Brain microvascular endothelial cell (primary cell): ENCODE data around the gene SEMA5A.
A peak's percentile ranks its signal among the peaks of the same experiment; 100 is the strongest.

Source experiments
- DNase-seq: peaks from one replicate; pipeline ENCODE4 v3.0.0-alpha.2; 2020
- H3K27ac ChIP-seq: fragments of 250-450 bp; sonication (Bioruptor Pico); 2 replicates; pipeline ENCODE4 v1.5.1; 2020; ENCODE audit warnings: mild to moderate bottlenecking, moderate library complexity
- H3K27me3 ChIP-seq: fragments of 250-450 bp; sonication (Bioruptor Pico); replicated peaks from 2 replicates; pipeline ENCODE4 v1.5.1; 2020; ENCODE audit warnings: mild to moderate bottlenecking
- H3K36me3 ChIP-seq: fragments of 250-450 bp; sonication (Bioruptor Pico); replicated peaks from 2 replicates; pipeline ENCODE4 v1.5.1; 2020; ENCODE audit warnings: mild to moderate bottlenecking
- H3K4me3 ChIP-seq: 2 replicates; pipeline ENCODE4 v1.5.1; 2011; ENCODE audit warnings: low read depth, mild to moderate bottlenecking, control low read depth, low read length, moderate library complexity
- CTCF ChIP-seq: IDR thresholded peaks from 2 replicates; pipeline ENCODE4 v1.5.1; 2011; ENCODE audit warnings: low read depth, mild to moderate bottlenecking, moderate library complexity, low read length, control low read depth, inconsistent platforms; ENCODE audit errors: missing control alignments
- in situ Hi-C: cut with HindIII; loops from 2 replicates; pipeline ENCODE4 v1.10.0; 2017; ENCODE audit warnings: low sequenced_read_pairs, low pct_ligation_motif_present

The SEMA5A gene

GRCh38 chr5:9339206-9339818, 206.6 kb downstream of the SEMA5A start:
- TF ChIP-seq CTCF, result peak; percentile 81
- Histone ChIP-seq H3K4me3 (no peak overlapping the region), H3K36me3 (no peaks in the 10 kb centered on the region), H3K27ac (no peak overlapping the region), H3K27me3 (no peaks in the 10 kb centered on the region)
- in situ Hi-C loops, result no loop called here
- no peak for DNase-seq

- H3K27ac ChIP-seq, result peak overlapping the region; percentile 0
- DNase-seq, result no peak
- no peak overlapping the region for H3K4me3 ChIP-seq
- in situ Hi-C loops, result no loop called here
- no peaks in the 10 kb centered on the region for H3K36me3 ChIP-seq
- H3K27me3 ChIP-seq, result no peaks in the 10 kb centered on the region
- TF ChIP-seq CTCF, result no peak
These were observed 207.1 kb downstream of the SEMA5A start for GRCh38 chr5:9338796-9339195.

DNA sequence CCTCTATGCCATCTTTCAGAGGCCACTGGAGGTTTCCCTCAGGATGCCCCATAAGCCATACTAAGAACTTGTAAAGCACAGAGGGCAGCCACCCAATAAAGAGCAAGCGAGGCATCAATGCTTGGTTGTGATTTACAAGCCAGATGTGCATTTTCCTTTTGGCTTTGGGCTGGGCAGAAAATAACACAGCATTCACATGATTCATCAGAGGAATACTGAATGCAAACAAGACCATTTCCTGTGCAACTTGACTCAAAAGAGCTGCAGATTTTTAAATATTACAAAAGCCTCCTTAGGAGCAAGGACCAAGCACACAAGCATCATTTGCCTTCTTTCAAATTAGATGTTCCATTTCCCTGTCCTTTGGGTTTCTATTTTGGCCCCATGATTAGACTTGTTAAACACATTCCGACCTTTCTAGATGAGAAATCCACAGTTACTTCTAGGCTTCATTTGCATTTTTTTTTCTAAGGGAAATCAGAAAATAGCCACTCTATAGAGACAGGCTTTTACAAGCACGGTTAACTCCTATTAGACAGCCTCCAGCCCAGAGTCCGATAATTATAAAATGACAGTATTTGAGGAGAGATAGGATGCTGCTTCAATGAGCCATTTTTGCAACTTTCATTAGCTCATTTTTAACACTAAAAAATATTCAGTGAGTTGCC, 207.8 kb downstream of the SEMA5A start:
- Histone ChIP-seq H3K27ac (peak overlapping the region; percentile 0), H3K4me3 (no peak overlapping the region), H3K36me3 (no peaks in the 10 kb centered on the region), H3K27me3 (no peaks in the 10 kb centered on the region)
- peak; percentile 64 for DNase-seq
- in situ Hi-C loops, result no loop called here
- no peak for TF ChIP-seq CTCF

DNA sequence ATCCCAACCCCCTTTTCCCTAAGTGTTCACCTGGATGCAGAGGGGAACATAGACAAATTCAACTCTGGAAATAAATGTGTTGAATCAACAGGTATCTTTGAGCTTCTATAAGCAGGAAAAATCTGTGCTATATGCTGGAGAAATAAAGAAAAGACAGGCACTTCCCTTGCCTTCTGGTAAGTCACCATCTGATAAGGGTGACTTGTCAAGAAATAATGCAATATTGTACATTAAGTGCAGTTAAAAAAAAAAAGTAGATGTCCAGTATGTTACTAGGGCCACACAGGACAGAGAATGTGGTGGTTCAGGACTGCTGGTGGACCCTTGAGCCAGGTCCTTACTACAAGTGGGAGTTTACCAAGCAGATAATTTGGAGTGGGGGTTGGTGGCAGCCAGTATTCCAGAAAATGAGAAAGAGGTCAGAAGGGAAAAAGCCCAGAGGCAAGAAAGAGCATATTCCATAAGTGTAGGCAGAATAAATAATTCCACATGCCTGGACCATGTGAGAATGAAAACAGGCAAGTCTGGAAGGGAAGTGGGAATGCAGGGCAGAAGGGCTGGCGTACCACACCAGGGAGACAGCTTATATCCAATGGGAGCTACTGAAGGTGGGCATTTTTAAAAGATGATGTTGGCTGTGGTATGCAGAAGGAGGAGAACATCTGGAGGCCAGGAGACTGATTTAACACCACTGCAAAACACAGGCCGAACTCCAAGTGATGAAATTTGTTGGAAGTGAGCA, 209.9 kb downstream of the SEMA5A start:
- Histone ChIP-seq H3K4me3 (no peak overlapping the region), H3K27ac (no peak overlapping the region), H3K36me3 (no peaks in the 10 kb centered on the region), H3K27me3 (no peaks in the 10 kb centered on the region)
- in situ Hi-C loops, result no loop called here
- no peak for DNase-seq
- TF ChIP-seq CTCF, result no peak

DNA sequence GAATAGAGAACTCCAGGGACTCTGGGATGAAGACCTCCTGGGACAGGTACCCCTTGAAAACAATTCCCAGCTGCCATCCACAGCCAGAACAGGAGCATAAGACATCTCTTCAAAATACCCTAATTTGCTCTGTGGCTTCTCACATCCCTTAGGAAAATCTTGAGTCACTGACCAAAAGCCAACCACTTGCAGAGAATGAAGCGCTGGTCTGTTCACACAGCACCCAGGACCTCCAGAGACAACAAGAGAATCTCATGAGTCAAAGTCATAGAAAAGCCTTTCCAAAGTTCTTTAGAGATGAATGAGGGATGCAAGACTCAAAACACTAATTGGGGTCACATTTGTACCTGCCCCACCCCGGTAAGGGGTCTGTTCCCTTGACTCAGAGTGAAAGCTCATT, 210.6 kb downstream of the SEMA5A start:
- TF ChIP-seq CTCF, result no peak
- H3K36me3 ChIP-seq, result no peaks in the 10 kb centered on the region
- no peak for DNase-seq
- H3K27me3 ChIP-seq, result no peaks in the 10 kb centered on the region
- H3K27ac ChIP-seq, result no peak overlapping the region
- no peak overlapping the region for H3K4me3 ChIP-seq
- in situ Hi-C loops, result no loop called here
